ENCODE measurements around the gene SEL1L3. TPM values are rescaled to one million over a fixed set of nuclear protein-coding genes. Genes with fewer than 3 reads are reported as not detected.

Gene SEL1L3
- total RNA-seq, 1 experiment from 2014 or later = 15.7 TPM

GRCh38 chr4:25769251-25769650, 93.5 kb downstream of the SEL1L3 start:
- BruUV-seq (replicated peaks) = no TSS peak
- no peak overlapping the region for H3K4me3 Mint-ChIP-seq (ENCODE audit: unreplicated experiment)
- intact Hi-C loops (cut with micrococcal nuclease; ENCODE audit: unreplicated experiment) = loop anchor here (5.0 to 10.0 kb wide), 2 partner anchors 112 to 264 kb away; partner anchors contain the start of gene SLC34A2
- no peaks in the 10 kb centered on the region for H3K4me1 Mint-ChIP-seq (ENCODE audit: low read depth, unreplicated experiment)
- no peak for TF ChIP-seq CTCF (IDR thresholded peaks at IDR 0.05; ENCODE audit: insufficient read depth in 1 of 2, low read depth in 1 of 2, low read length in 1 of 2, severe bottlenecking in 1 of 2, unreplicated experiment in 1 of 2)
- Histone ChIP-seq H3K36me3 (ENCODE audit: control insufficient read depth, insufficient read depth, low read length) (no peaks in the 10 kb centered on the region), H3K4me1 (no peaks in the 10 kb centered on the region), H3K9me3 (no peaks in the 10 kb centered on the region), H3K4me3 (ENCODE audit: low read depth, low read length) (no peak overlapping the region), H3K27me3 (replicated peaks; ENCODE audit: control insufficient read depth, insufficient read depth, low read length) (no peaks in the 10 kb centered on the region)
- no peak overlapping the region for H3K27ac Mint-ChIP-seq (ENCODE audit: unreplicated experiment)
- DNase-seq = no peak
- CTCF ChIA-PET = interaction anchor here (4.7 kb wide), 1 partner anchor 328 kb away, joined by 40 read pairs; no protein-coding TSS in a partner anchor
- no peaks in the 10 kb centered on the region for H3K27me3 Mint-ChIP-seq (ENCODE audit: insufficient read depth, unreplicated experiment)
- POLR2A ChIA-PET = no interaction called here
- peaks cover 6% of the 10 kb centered on the region for H3K36me3 Mint-ChIP-seq (ENCODE audit: insufficient read depth, unreplicated experiment)
- H3K9me3 Mint-ChIP-seq (ENCODE audit: unreplicated experiment) = no peaks in the 10 kb centered on the region

GRCh38 chr4:25767877-25768725, 94.7 kb downstream of the SEL1L3 start:
- intact Hi-C loops (cut with micrococcal nuclease; ENCODE audit: unreplicated experiment) = loop anchor here (1.0 to 10.0 kb wide), 3 partner anchors 111 to 327 kb away; partner anchors contain the start of gene SLC34A2
- Histone ChIP-seq H3K27me3 (replicated peaks; ENCODE audit: control insufficient read depth, insufficient read depth, low read length) (no peaks in the 10 kb centered on the region), H3K4me1 (no peaks in the 10 kb centered on the region), H3K9me3 (no peaks in the 10 kb centered on the region), H3K36me3 (ENCODE audit: control insufficient read depth, insufficient read depth, low read length) (no peaks in the 10 kb centered on the region), H3K4me3 (ENCODE audit: low read depth, low read length) (no peak overlapping the region)
- POLR2A ChIA-PET = no interaction called here
- peak; percentile 55 to 66 for DNase-seq
- Mint-ChIP-seq H3K9me3 (ENCODE audit: unreplicated experiment) (no peaks in the 10 kb centered on the region), H3K36me3 (ENCODE audit: insufficient read depth, unreplicated experiment) (peaks cover 6% of the 10 kb centered on the region), H3K4me3 (ENCODE audit: unreplicated experiment) (no peak overlapping the region), H3K27me3 (ENCODE audit: insufficient read depth, unreplicated experiment) (no peaks in the 10 kb centered on the region), H3K4me1 (ENCODE audit: low read depth, unreplicated experiment) (no peaks in the 10 kb centered on the region), H3K27ac (ENCODE audit: unreplicated experiment) (no peak overlapping the region)
- TF ChIP-seq CTCF (IDR thresholded peaks at IDR 0.05; ENCODE audit: insufficient read depth in 1 of 2, low read depth in 1 of 2, low read length in 1 of 2, severe bottlenecking in 1 of 2, unreplicated experiment in 1 of 2) = peak; percentile 82 to 90
- CTCF ChIA-PET = interaction anchor here (1.0 to 4.7 kb wide), 2 partner anchors 319 to 327 kb away, joined by 3 to 40 read pairs; no protein-coding TSS in a partner anchor
- no TSS peak for BruUV-seq (replicated peaks)

DNA sequence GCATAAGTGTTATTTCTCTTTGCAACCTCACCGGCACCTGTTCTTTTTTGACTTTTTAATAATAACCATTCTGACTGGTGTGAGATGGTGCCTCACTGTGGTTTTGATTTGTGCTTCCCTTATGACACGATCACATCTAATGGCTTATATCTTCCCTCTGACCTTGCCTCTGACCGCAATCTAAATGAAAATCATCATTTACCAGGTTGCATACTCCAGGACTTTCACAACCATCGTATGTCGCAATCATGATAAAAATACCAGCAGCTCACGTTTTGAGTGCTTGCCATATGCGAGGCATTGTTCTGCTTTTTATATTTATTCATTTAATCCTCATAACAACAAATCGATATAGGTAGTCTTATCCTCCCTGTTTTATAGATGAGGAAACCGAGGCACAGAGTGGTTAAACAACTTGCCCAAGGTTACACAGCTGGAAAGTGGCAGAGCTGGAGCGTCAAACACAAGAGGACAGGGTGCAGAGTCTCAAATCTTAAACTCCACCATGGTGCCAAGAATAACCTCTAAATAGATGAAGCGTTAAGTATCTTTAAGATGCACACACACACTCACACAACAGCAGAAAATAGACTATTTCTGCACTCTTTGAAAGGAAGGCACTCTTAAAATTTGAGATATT, 102.2 kb downstream of the SEL1L3 start:
- Histone ChIP-seq H3K4me3 (ENCODE audit: low read depth, low read length) (no peak overlapping the region), H3K4me1 (no peaks in the 10 kb centered on the region), H3K9me3 (no peaks in the 10 kb centered on the region), H3K27me3 (replicated peaks; ENCODE audit: control insufficient read depth, insufficient read depth, low read length) (no peaks in the 10 kb centered on the region), H3K36me3 (ENCODE audit: control insufficient read depth, insufficient read depth, low read length) (no peaks in the 10 kb centered on the region)
- H3K9me3 Mint-ChIP-seq (ENCODE audit: unreplicated experiment) = no peaks in the 10 kb centered on the region
- H3K4me3 Mint-ChIP-seq (ENCODE audit: unreplicated experiment) = no peak overlapping the region
- no peak overlapping the region for H3K27ac Mint-ChIP-seq (ENCODE audit: unreplicated experiment)
- H3K27me3 Mint-ChIP-seq (ENCODE audit: insufficient read depth, unreplicated experiment) = no peaks in the 10 kb centered on the region
- peaks cover 18% of the 10 kb centered on the region for H3K36me3 Mint-ChIP-seq (ENCODE audit: insufficient read depth, unreplicated experiment)
- H3K4me1 Mint-ChIP-seq (ENCODE audit: low read depth, unreplicated experiment) = no peaks in the 10 kb centered on the region
- intact Hi-C loops (cut with micrococcal nuclease; ENCODE audit: unreplicated experiment) = loop anchor here (10.0 kb wide), 1 partner anchor 256 kb away; no protein-coding TSS in a partner anchor
- ChIA-PET POLR2A (no interaction called here), CTCF (no interaction called here)
- no peak for TF ChIP-seq CTCF (IDR thresholded peaks at IDR 0.05; ENCODE audit: insufficient read depth in 1 of 2, low read depth in 1 of 2, low read length in 1 of 2, severe bottlenecking in 1 of 2, unreplicated experiment in 1 of 2)
- no TSS peak for BruUV-seq (replicated peaks)
- no peak for DNase-seq
